NCI-H2171 treated with DMSO at 0.1 percent for 48 hours (cell line): ENCODE results near the gene PCDHGA2.
A peak's percentile ranks its signal among the peaks of the same experiment; 100 is the strongest.
"Not testable (repeated sequence)": the region's sequence is repeated elsewhere in the genome, so short reads cannot be mapped to it uniquely, and the experiment has no call there.

Experiments
- DNase-seq: peaks from one replicate; lab custom pipeline; 2025; lab: John Stamatoyannopoulos, UW

The PCDHGA2 gene

GRCh38 chr5:141382469-141383294 is 44.1 kb downstream of the PCDHGA2 start, which contains the start of gene PCDHGA7:
PCDHGA7 (plus strand) TSS chr5:141382742; CDS start chr5:141382900, 158 bp downstream.
- no peak for DNase-seq

GRCh38 chr5:141383345-141383744 is 44.8 kb downstream of the PCDHGA2 start:
- DNase-seq = no peak

- DNase-seq = no peak
Measured at GRCh38 chr5:141384471-141385267, 46.1 kb downstream of the PCDHGA2 start.

- DNase-seq = not testable (repeated sequence)
Measured at GRCh38 chr5:141387557-141388311, 49.2 kb downstream of the PCDHGA2 start, which contains the start of gene PCDHGB4. PCDHGB4 (plus strand) TSS chr5:141387698; CDS start chr5:141387885, 187 bp downstream.

GRCh38 chr5:141388661-141389060 is 50.1 kb downstream of the PCDHGA2 start:
- DNase-seq = no peak

GRCh38 chr5:141389153-141390042 is 50.8 kb downstream of the PCDHGA2 start:
- DNase-seq = no peak

GRCh38 chr5:141392429-141393198 is 54.1 kb downstream of the PCDHGA2 start, which contains the start of gene PCDHGA8:
PCDHGA8 (plus strand) TSS chr5:141392633; CDS start chr5:141392814, 181 bp downstream.
- peak; percentile 27 for DNase-seq
